OCI-LY3 (cell line): ENCODE data around the gene CITED1.

Experiments used
- H2AFZ ChIP-seq: fragments of 200-600, 300-600 bp; shearing (Covaris generic); 2 replicates; pipeline ENCODE4 v1.6.0; 2014; ENCODE audit warnings: antibody characterized with exemption, low read depth, low read length
- H3K27ac ChIP-seq: fragments of 200-600, 300-600 bp; sonication (generic); 2 replicates; pipeline ENCODE4 v1.5.1; 2014; ENCODE audit warnings: mild to moderate bottlenecking, low read length, moderate library complexity, mixed read lengths
- H3K27me3 ChIP-seq: fragments of 200-600, 300-600 bp; sonication (generic); 2 replicates; pipeline ENCODE4 v1.6.1; 2014; ENCODE audit warnings: low read depth, low read length, mixed read lengths
- H3K36me3 ChIP-seq: fragments of 200-600, 300-600 bp; sonication (generic); replicated peaks from 2 replicates; pipeline ENCODE3; 2014; ENCODE audit warnings: low read depth, low read length, mixed read lengths
- H3K4me1 ChIP-seq: fragments of 300-600, 200-600 bp; sonication (generic); 2 replicates; pipeline ENCODE4 v1.6.1; 2014; ENCODE audit warnings: low read length, mixed read lengths
- H3K4me2 ChIP-seq: fragments of 200-600, 300-600 bp; sonication (generic); 2 replicates; pipeline ENCODE4 v1.6.1; 2014; ENCODE audit warnings: low read length, mixed read lengths
- H3K4me3 ChIP-seq: fragments of 300-600, 200-600 bp; sonication (generic); 2 replicates; pipeline ENCODE4 v1.5.1; 2014; ENCODE audit warnings: antibody characterized with exemption, mild to moderate bottlenecking, low read length, moderate library complexity
- H3K79me2 ChIP-seq: fragments of 300-600, 200-600 bp; shearing (Covaris generic); 2 replicates; pipeline ENCODE4 v1.6.1; 2014; ENCODE audit warnings: mild to moderate bottlenecking, low read length, mixed read lengths
- H3K9ac ChIP-seq: fragments of 300-600, 200-600 bp; shearing (Covaris generic); 2 replicates; pipeline ENCODE4 v1.6.0; 2014; ENCODE audit warnings: mild to moderate bottlenecking, low read length, moderate library complexity
- H3K9me3 ChIP-seq: fragments of 200-600, 300-600 bp; shearing (Covaris generic); 2 replicates; pipeline ENCODE4 v1.6.1; 2014; ENCODE audit warnings: low read length, mixed read lengths; ENCODE audit not compliant: insufficient read depth
- H4K20me1 ChIP-seq: fragments of 200-600, 300-600 bp; sonication (generic); 2 replicates; pipeline ENCODE4 v1.6.1; 2016; ENCODE audit warnings: low read length, mixed read lengths; ENCODE audit not compliant: insufficient read depth
- EZH2phosphoT487 ChIP-seq: fragments of 200-600 bp; shearing (Covaris generic); IDR thresholded peaks from 2 replicates; pipeline ENCODE4 v1.6.1; 2018; ENCODE audit warnings: antibody characterized with exemption, mixed run types, low read depth
- TF ChIP-seq, protein P1 (sequence below): fragments of 200-600, 300-600 bp; sonication (generic); IDR thresholded peaks from 2 replicates; pipeline ENCODE4 v1.5.1; 2014; ENCODE audit warnings: antibody characterized with exemption, low read length, low read depth

CITED1 gene

GRCh38 chrX:72280321-72280845 lies 25.3 kb downstream of the CITED1 start:
- no peak for TF ChIP-seq EZH2phosphoT487
- TF ChIP-seq, protein P1, sequence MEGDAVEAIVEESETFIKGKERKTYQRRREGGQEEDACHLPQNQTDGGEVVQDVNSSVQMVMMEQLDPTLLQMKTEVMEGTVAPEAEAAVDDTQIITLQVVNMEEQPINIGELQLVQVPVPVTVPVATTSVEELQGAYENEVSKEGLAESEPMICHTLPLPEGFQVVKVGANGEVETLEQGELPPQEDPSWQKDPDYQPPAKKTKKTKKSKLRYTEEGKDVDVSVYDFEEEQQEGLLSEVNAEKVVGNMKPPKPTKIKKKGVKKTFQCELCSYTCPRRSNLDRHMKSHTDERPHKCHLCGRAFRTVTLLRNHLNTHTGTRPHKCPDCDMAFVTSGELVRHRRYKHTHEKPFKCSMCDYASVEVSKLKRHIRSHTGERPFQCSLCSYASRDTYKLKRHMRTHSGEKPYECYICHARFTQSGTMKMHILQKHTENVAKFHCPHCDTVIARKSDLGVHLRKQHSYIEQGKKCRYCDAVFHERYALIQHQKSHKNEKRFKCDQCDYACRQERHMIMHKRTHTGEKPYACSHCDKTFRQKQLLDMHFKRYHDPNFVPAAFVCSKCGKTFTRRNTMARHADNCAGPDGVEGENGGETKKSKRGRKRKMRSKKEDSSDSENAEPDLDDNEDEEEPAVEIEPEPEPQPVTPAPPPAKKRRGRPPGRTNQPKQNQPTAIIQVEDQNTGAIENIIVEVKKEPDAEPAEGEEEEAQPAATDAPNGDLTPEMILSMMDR = no peak

GRCh38 chrX:72276478-72276953 lies 29.2 kb downstream of the CITED1 start:
- Histone ChIP-seq H4K20me1 (peaks cover 42% of the 10 kb centered on the region), H3K27ac (peak overlapping the region; percentile 67), H2AFZ (no peak overlapping the region; the same call in 1 of the 2 replicates), H3K9ac (peak overlapping the region; percentile 95), H3K27me3 (no peaks in the 10 kb centered on the region), H3K4me2 (peak overlapping the region; percentile 79), H3K36me3 (peaks cover 53% of the 10 kb centered on the region), H3K9me3 (no peaks in the 10 kb centered on the region), H3K4me3 (peak overlapping the region; percentile 95), H3K4me1 (peaks cover 16% of the 10 kb centered on the region), H3K79me2 (peaks cover 41% of the 10 kb centered on the region)
- TF ChIP-seq EZH2phosphoT487 = no peak
- TF ChIP-seq, protein P1 = no peak

More at GRCh38 chrX:72280321-72280845, 25.3 kb downstream of the CITED1 start:
- H3K4me2 ChIP-seq = no peak overlapping the region
- peaks cover 7% of the 10 kb centered on the region for H3K4me1 ChIP-seq
- peaks cover 17% of the 10 kb centered on the region for H3K79me2 ChIP-seq
- no peak overlapping the region for H3K27ac ChIP-seq
- H3K4me3 ChIP-seq = no peak overlapping the region
- H3K9me3 ChIP-seq = no peaks in the 10 kb centered on the region
- H3K36me3 ChIP-seq = peaks cover 14% of the 10 kb centered on the region
- no peaks in the 10 kb centered on the region for H3K27me3 ChIP-seq
- H3K9ac ChIP-seq = no peak overlapping the region
- H2AFZ ChIP-seq = no peak overlapping the region
- H4K20me1 ChIP-seq = peaks cover 7% of the 10 kb centered on the region

GRCh38 chrX:72274526-72274925 lies 31.2 kb downstream of the CITED1 start:
- no peaks in the 10 kb centered on the region for H3K9me3 ChIP-seq
- H3K36me3 ChIP-seq = peaks cover 66% of the 10 kb centered on the region
- peak overlapping the region; percentile 79; the same call in 1 of the 2 replicates for H3K4me2 ChIP-seq
- no peak overlapping the region for H3K27ac ChIP-seq
- no peak overlapping the region for H3K9ac ChIP-seq
- no peak overlapping the region for H3K4me3 ChIP-seq
- TF ChIP-seq, protein P1 = no peak
- no peak for TF ChIP-seq EZH2phosphoT487
- H3K79me2 ChIP-seq = peaks cover 41% of the 10 kb centered on the region
- H4K20me1 ChIP-seq = peaks cover 46% of the 10 kb centered on the region
- H3K27me3 ChIP-seq = no peaks in the 10 kb centered on the region
- H3K4me1 ChIP-seq = peaks cover 16% of the 10 kb centered on the region
- H2AFZ ChIP-seq = no peak overlapping the region

DNA sequence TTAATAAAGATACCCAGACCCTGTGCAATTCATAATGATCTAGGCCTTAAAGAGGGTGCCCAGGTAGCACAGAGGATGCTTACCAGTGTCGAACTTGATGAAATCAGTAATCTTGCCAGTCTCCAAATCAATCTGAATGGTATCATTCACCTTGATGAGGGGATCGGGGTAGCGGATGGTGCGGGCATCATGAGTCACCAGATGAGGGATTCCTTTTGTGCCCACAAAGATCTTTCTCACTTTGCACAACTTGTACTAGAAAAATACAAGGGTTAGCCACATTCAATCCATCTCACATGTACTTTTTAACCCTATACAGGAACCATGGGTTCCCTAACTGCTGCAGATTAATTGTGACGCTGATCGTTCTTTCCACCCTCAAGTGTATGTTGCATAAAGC lies 32.0 kb downstream of the CITED1 start:
- Histone ChIP-seq H3K79me2 (peaks cover 41% of the 10 kb centered on the region), H4K20me1 (peaks cover 46% of the 10 kb centered on the region), H3K9me3 (no peaks in the 10 kb centered on the region), H3K9ac (no peak overlapping the region), H3K27ac (no peak overlapping the region), H3K4me3 (no peak overlapping the region), H3K27me3 (no peaks in the 10 kb centered on the region), H2AFZ (no peak overlapping the region), H3K36me3 (peaks cover 70% of the 10 kb centered on the region), H3K4me1 (peaks cover 16% of the 10 kb centered on the region), H3K4me2 (no peak overlapping the region)
- TF ChIP-seq, protein P1 = no peak
- no peak for TF ChIP-seq EZH2phosphoT487
